ENCODE measurements around the gene OR2M3.

- TF ChIP-seq ZNF274 (IDR thresholded peaks at IDR 0.05; ENCODE audit: low read depth, low read length) (no peak), YY1 (IDR thresholded peaks at IDR 0.05; ENCODE audit: insufficient read depth, insufficient read length) (no peak)
These were observed 32.4 kb downstream of the OR2M3 start for GRCh38 chr1:248229360-248229908.
